ENCODE measurements around the gene KIAA1671.

The KIAA1671 gene

GRCh38 chr22:24982301-24983056 is 30.0 kb downstream of the KIAA1671 start:
- DNase-seq, result no peak

DNA sequence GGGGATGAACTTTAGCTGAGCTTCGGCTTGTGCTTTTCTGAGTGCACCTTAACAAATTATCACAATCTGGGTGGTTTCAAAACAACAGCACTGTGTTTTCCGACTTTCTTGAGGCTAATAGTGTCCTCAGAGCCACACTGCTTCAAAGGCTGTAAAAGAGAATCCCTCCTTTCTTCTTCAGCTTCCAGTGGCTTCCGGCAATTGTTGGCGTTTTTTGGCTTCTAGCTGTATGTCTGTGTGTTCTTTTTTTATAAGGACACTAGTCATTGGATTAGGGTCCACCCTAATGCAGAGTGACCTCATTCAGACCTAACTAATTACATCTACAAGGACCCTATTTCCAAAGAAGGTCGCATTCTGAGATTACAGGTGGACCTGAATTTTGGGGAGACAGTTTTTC is 30.6 kb downstream of the KIAA1671 start:
- no peak for DNase-seq

- DNase-seq, result no peak
Observed at GRCh38 chr22:24984122-24984521, 31.6 kb downstream of the KIAA1671 start.

DNA sequence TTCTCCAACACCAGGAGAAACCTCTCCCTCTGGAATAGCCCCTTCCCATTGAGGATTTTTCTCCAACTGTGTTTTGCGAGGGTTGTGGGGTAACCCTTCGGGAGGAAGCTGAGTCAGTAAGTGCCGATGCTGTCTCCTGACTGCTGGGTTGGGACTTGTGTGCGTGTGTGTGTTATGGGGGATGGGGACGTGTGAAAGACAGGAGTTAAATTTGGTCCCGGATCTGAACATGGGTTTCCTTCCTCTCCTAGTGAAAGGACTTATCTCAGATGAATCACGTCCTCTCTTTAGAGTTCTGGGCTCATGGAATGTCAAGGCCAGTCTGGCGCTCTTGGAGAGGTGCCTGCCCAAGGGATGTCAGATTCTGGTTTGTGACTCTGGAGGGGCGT is 33.3 kb downstream of the KIAA1671 start:
- no peak for DNase-seq

GRCh38 chr22:24986816-24987215 is 34.3 kb downstream of the KIAA1671 start:
- no peak for DNase-seq

DNA sequence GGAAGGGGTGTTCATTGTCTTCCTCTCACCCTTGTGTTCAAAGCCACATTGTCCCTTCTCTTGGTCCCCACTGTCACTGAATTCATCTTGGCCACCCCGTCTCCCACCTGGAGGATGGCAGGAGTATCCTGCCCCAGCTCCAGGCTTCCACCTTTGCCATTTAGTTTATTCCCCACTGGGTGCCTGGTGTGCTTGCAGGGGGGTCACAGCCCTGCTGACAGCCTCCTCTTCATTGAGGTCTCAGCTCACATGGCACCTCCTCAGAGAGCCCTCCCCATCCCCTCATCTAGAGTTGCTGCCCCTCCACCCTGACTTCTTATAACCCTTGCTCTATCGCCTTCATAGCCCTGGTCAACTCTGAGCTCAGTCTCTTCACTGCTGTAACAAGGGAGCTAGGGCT is 36.6 kb downstream of the KIAA1671 start:
- DNase-seq, result no peak

GRCh38 chr22:24989541-24989951 is 37.0 kb downstream of the KIAA1671 start:
- no peak for DNase-seq

GRCh38 chr22:24990344-24990905 is 37.9 kb downstream of the KIAA1671 start:
- no peak for DNase-seq

DNA sequence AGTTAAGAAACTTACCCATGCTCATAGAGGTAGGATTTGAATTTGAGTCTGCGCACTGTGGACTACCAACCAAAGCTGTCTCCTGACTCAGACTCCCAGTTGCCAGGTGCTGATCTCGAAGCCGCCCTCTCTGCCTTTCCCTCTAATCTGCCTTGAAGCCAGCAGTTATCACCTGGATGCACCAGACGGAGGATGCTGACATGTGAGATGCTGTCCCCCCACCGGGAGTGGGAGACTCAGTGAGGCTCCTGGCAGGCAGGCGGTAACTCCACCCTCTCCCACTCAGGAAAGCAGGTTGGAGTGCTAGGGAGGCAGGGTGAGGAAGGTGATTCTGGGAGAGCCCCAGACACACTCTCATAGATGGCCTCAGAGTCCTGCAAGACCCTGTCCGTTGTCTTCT is 40.4 kb downstream of the KIAA1671 start:
- DNase-seq, result no peak

GRCh38 chr22:24994070-24994763 is 41.7 kb downstream of the KIAA1671 start:
- no peak for DNase-seq

DNA sequence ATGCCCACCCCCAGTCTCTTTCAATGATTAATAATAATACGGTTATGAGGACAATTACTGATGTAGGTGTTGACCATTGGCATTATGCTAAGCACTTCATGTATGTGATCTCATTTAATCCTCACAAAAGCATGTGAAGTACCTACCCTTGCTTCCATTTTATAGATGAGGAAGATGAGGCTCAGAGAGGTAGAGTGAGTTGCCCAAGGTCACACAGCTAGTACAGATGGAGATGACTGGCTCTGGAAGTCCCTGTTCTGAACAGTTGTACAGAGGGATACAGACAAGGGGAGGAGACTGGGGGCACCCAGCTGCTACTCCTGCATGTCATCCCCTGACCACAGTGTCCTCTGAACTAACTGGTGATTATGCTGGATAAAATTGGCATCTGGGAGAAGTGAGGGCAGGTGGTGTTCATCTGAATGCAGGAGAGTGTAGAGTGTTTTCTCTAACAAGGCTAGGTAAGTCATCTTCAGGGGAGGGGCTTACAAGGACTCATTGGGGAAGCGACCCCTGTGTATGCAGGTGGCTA is 43.2 kb downstream of the KIAA1671 start:
- no peak for DNase-seq

DNA sequence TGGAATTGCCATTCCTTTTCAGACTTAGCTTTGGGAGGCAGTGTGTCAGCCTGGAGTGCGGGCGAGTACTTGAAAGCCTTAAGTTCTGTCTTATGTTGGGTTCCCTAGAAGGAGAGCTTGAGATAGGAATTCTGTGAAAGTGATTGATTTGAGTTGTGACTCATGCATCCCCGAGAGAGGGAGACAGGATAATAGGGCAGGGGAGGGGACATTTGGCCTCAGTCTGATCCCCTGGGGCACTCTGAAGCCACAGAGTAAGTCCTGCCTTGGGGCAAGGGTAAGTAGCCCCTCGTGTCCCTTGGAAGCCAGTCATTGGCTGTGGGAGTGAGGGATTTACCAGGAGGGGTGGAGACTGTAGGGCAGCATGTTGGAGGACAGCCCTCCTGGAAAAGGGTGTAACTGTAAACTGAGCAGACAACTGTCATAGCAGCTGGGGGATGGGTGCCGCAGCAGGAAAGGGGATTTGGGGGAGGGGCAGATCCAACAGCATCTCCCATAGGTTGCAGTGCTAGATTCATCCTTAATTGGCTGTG is 44.0 kb downstream of the KIAA1671 start:
- DNase-seq, result no peak

DNA sequence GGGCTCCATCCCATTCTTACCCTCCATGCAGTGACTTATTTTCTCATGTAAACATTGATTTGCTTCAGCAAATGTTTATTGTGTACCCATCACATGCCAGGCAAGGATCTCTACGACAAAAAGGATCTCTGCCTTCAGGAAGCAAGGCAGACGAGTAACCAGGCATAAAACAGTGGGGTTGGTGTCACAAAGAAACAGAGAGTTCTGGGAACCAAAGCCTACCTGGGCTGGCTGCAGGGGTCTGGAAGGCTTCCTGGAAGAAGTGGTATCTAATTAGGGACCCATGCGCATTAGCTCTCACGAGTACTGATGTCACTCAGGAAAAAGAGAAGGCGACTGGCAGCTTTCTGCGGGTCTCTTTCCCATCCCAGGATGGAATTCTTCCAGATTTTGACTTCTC is 44.5 kb downstream of the KIAA1671 start:
- no peak for DNase-seq

DNA sequence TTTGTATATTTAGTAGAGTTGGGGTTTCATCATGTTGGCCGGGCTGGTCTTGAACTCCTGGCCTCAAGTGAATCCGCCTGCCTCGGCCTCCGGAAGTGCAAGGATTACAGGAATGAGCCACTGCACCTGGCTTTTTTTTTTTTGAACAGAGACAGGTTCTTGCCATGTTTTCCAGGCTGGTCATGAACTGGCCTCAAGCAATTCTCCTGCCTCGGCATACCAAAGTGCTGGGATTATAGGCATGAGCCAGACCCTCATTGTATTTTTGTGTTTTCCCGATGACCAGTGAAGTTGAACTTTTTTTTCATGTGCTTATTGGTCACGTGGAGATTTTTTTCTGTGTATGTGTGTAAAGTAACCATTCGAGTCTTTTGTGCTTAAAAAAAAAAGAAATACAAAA is 48.2 kb downstream of the KIAA1671 start:
- no peak for DNase-seq

- DNase-seq, result no peak
Observed at GRCh38 chr22:25002241-25002985, 49.9 kb downstream of the KIAA1671 start.

DNA sequence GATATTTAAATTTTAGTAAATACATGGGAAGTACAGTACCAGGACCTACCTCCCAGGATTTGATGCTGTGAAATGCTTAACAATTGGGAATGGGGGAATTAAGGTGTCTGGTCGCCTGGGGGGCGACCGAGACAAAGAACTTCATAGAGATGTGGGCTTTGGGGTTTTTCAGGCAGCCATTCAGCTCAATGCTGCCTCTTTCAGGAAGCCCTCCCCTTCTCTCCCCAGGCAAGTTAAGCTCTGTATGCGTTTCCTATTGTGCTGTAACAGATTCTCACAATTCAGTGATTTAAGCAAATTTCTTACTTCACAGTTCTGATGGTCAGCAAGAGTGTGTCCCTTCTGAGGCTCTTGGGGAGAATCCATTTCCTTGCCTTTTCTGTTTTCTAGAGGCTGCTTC is 53.8 kb downstream of the KIAA1671 start:
- no peak for DNase-seq

DNA sequence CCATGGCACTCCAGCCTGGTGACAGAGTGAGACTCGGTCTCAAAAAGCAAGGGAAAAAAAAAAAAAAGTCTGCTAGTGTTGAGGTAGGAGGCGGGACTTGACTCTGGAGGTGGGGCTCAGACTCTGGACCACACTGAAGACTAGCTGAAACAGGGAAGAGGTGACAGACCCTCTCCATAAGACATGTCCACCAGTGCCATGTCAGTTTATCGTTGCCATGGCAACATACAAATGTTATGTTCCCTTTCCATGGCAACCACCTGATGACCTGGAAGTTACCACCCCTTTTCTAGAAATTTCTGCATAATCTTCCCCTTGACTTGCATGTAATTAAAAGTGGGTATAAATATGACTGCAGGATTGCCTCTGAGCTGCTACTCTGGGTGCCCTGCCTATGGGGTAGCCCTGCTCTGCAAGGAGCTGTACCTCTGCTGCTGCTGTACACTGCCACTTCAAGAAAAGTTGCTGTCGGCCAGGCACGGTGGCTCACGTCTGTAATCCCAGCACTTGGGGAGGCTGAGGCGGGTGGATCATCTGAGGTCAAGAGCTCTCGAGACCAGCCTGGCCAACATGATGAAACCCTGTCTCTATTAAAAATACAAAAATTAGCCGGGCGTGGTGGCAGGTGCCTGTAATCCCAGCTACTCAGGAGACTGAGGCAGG is 55.1 kb downstream of the KIAA1671 start:
- no peak for DNase-seq

- DNase-seq, result no peak
Observed at GRCh38 chr22:25008666-25009065, 56.1 kb downstream of the KIAA1671 start.

- no peak for DNase-seq
Observed at GRCh38 chr22:25012741-25013143, 60.2 kb downstream of the KIAA1671 start.

DNA sequence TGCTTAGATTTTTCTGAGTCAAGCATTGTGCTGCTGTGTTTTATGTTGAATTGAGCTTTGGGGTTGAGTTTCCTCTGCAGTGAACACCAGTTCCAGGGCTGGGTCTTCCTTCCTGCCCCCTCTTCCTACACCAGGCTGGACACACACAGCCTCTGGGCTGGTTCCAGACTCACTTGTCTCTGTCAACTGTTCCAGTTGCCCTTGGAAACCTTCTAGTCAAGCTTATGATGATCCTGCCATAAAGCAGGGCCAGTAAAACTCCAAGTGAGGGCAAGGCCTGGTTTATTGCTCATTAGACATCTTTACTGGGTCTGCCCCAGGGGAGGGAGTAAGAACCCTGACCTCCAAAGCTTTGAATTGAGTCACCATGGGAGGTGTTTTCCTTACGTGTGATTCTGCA is 61.1 kb downstream of the KIAA1671 start:
- no peak for DNase-seq

DNA sequence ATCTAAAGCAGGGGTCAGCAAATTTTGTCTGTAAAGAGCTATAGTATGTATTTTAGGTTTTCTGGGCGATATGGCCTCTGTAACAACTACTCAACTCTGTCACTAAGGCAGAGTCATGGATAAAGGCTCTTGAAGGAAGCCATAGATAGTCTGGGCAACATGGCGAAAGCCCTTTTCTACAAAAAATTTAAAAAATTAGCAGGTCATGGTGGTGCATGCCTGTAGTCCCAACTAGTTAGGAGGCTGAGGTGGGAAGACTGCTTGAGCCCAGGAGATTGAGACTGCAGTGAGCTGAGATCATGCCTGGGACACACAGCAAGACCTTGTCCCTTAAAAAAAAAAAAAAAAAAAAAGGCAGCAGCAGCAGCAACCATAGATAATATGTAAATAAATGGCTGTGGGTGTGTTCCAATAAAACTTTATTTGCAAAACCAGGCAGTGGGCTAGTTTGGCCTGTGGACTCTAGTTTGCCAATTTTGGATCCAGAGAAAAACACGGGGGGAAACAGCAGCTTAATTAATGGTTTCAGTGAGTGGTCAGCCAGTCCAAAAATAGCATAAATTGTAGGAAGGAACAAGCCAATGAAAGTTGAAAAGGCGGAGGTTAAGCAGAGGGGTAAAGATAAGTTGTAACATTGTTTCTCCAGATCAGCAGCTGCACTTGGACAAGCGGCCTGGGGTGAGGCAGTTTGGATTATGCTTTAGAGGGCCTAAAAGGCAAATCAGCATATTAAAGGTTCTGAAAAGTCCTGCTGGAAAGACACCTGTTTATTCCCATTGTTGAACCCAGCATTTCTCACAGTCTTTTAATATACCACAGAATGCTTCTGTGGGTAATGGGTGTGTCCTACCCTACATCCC is 62.6 kb downstream of the KIAA1671 start:
- DNase-seq, result no peak

GRCh38 chr22:25016311-25016710 is 63.8 kb downstream of the KIAA1671 start:
- no peak for DNase-seq

Data from NCI-H1092 (cell line).